ENCODE data around the gene NFATC1. TPM values are rescaled to one million over a fixed set of nuclear protein-coding genes. Genes with fewer than 3 reads are reported as not detected.

The NFATC1 gene
- total RNA-seq, 1 donor from 2014 or later, result 0.46 TPM

- no peak overlapping the region for H3K4me3 ChIP-seq (ENCODE audit: low read depth, low read length)
- TF ChIP-seq, protein P1, sequence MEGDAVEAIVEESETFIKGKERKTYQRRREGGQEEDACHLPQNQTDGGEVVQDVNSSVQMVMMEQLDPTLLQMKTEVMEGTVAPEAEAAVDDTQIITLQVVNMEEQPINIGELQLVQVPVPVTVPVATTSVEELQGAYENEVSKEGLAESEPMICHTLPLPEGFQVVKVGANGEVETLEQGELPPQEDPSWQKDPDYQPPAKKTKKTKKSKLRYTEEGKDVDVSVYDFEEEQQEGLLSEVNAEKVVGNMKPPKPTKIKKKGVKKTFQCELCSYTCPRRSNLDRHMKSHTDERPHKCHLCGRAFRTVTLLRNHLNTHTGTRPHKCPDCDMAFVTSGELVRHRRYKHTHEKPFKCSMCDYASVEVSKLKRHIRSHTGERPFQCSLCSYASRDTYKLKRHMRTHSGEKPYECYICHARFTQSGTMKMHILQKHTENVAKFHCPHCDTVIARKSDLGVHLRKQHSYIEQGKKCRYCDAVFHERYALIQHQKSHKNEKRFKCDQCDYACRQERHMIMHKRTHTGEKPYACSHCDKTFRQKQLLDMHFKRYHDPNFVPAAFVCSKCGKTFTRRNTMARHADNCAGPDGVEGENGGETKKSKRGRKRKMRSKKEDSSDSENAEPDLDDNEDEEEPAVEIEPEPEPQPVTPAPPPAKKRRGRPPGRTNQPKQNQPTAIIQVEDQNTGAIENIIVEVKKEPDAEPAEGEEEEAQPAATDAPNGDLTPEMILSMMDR (conservative IDR thresholded peaks at IDR 0.05; ENCODE audit: low read depth, low read length), result no peak
- DNase-seq (ENCODE audit: low read depth), result no peak
Observed at GRCh38 chr18:79449551-79450288, 54.0 kb downstream of the NFATC1 start.

DNA sequence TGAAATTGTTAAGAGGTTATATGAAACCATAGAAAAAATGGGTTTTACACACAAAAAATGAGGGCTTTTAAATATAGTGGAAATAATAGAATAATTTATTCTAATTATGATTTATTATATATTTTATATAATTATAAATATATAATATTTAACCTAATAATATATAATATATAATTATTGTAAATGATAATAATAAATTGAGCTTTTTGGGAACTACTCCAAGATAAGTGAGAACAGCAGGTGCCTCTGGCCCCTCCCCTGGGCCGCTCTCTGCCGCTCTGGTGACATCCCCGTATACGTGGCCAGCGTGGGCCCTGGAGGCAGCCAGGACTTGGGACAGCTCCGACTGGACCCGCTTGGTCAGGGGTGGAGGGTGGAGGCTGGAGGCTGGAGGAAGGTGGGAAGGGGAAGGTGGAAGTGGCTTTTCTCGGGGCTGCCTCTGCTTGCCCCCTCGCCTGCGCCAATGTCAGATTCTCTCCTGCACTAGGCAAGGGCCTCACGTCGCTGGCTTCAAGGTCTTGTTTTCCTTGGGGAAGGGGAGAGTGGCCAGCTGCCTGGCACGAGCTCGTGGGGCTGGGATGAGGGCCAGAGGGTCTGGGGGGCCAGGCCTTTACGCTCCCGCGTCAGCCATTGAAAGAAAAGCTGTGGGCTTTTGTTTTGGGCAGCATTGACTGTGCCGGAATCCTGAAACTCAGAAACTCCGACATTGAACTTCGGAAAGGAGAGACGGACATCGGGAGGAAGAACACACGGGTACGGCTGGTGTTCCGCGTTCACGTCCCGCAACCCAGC lies 54.8 kb downstream of the NFATC1 start:
- H3K4me3 ChIP-seq (ENCODE audit: low read depth, low read length), result no peak overlapping the region
- TF ChIP-seq, protein P1 (conservative IDR thresholded peaks at IDR 0.05; ENCODE audit: low read depth, low read length), result no peak
- no peak for DNase-seq (ENCODE audit: low read depth)

- no peak for DNase-seq (ENCODE audit: low read depth)
- TF ChIP-seq, protein P1 (conservative IDR thresholded peaks at IDR 0.05; ENCODE audit: low read depth, low read length), result no peak
- H3K4me3 ChIP-seq (ENCODE audit: low read depth, low read length), result no peak overlapping the region
Observed at GRCh38 chr18:79451237-79452125, 55.8 kb downstream of the NFATC1 start.

DNA sequence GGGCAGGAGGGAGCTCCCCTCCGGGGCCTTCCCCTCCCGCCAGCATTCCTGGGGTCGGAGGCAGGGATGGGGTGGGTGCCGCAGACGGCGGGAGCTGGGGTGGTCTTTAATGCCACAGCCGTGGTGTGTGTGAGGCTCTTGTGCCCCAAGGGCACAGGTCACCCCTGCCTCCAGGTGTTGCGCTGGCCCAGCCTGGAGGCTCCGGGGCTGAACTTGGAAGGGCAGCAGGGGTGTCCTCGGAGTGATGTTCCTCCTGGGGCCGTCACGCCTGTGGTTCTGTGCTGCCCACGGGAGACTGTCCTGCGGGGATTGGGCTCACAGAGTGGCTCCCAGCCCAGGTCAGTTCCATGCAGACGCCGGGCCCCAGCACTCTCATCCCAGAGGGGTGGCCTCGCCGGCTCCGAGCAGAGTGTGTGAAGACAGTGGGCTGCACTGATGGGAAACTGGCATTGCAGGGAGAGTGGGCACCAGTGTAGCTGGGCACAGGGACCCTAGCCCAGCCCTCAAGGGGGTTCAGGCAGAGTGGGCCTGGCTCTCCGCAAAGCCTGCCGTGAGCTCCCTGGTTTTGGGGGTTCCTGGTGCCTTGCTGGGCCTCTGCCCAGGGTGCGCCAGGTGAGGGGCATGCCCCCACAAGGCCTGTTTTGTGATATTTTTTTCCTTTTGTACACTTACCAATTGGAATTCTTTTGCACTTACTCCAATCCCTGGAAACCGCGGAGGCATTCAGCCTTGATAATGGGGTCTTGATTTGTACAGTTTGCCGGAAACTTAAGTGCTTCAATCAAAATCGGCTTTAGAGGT lies 56.7 kb downstream of the NFATC1 start:
- DNase-seq (ENCODE audit: low read depth), result no peak
- H3K4me3 ChIP-seq (ENCODE audit: low read depth, low read length), result no peak overlapping the region
- TF ChIP-seq, protein P1 (conservative IDR thresholded peaks at IDR 0.05; ENCODE audit: low read depth, low read length), result no peak

DNA sequence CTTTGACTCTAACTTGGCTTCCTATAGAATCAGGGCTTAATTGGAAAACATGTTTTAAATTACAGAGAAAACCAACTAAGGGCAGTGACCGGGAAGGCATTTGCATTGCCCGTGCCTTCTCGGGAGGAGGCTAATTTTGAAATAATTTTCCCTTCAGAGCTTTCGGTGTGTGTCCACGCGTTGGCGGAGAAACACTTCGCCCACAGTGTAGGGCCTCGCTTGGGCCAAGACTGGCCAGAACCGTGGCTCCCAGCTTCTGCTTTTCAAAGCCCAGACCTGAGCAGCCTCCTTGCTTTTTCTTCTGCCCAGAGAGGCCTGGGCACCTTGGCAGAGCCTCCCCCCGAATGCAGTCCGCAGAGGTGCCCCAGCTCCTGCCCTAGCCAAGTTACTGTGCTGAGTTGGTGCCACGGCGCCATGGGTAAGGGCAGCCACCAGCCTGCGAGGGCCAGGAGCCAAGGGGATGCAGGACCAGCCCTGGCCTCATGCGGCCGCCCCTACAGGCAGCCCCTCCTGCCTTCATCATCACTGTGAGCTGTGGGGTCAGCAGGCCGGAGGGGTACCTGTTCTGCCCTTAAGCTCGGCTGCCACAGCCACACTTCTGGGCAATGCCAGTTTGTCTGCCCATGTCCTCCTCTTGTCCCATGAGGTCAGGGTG lies 57.4 kb downstream of the NFATC1 start:
- TF ChIP-seq, protein P1 (conservative IDR thresholded peaks at IDR 0.05; ENCODE audit: low read depth, low read length), result no peak
- no peak for DNase-seq (ENCODE audit: low read depth)
- H3K4me3 ChIP-seq (ENCODE audit: low read depth, low read length), result no peak overlapping the region

Measured in epithelial cell of proximal tubule (primary cell).